Astrocyte (in vitro differentiated cells and primary cell): ENCODE results near the gene FAM241A.

Experiments
- CTCF ChIP-seq: IDR thresholded peaks from 2 replicates; pipeline ENCODE4 v1.5.1; 2011; ENCODE audit warnings: low read depth, mild to moderate bottlenecking, inconsistent platforms, low read length, moderate library complexity; ENCODE audit not compliant: insufficient read depth
- EZH2 ChIP-seq: IDR thresholded peaks from 2 replicates; pipeline ENCODE4 v1.6.1; 2012; ENCODE audit warnings: mild to moderate bottlenecking, low read length, inconsistent platforms; ENCODE audit not compliant: insufficient read depth

GRCh38 chr4:112138538-112138937 lies 6.7 kb upstream of the FAM241A start:
- TF ChIP-seq CTCF = no peak
- no peak for TF ChIP-seq EZH2
